Breast epithelium (tissue), 3 donors: ENCODE measurements around the gene CCP110.
A peak's percentile ranks its signal among the peaks of the same experiment; 100 is the strongest.

ENCODE experiments used
- POLR2A ChIP-seq: fragments of 450-650 bp; IDR thresholded peaks from one replicate; pipeline ENCODE4 v1.6.1; 2016; ENCODE audit warnings: antibody characterized with exemption, mild to moderate bottlenecking, moderate library complexity
- TF ChIP-seq, protein P1 (sequence below), 3 donors: fragments of 450-650 bp; IDR thresholded peaks; one replicate each; pipeline ENCODE4 v1.5.1; 2016 to 2017; ENCODE audit warnings: antibody characterized with exemption in 3 of 3, mild to moderate bottlenecking in 3 of 3, moderate library complexity in 3 of 3

- TF ChIP-seq, protein P1, sequence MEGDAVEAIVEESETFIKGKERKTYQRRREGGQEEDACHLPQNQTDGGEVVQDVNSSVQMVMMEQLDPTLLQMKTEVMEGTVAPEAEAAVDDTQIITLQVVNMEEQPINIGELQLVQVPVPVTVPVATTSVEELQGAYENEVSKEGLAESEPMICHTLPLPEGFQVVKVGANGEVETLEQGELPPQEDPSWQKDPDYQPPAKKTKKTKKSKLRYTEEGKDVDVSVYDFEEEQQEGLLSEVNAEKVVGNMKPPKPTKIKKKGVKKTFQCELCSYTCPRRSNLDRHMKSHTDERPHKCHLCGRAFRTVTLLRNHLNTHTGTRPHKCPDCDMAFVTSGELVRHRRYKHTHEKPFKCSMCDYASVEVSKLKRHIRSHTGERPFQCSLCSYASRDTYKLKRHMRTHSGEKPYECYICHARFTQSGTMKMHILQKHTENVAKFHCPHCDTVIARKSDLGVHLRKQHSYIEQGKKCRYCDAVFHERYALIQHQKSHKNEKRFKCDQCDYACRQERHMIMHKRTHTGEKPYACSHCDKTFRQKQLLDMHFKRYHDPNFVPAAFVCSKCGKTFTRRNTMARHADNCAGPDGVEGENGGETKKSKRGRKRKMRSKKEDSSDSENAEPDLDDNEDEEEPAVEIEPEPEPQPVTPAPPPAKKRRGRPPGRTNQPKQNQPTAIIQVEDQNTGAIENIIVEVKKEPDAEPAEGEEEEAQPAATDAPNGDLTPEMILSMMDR (IDR thresholded peaks at IDR 0.05), result peak; percentile 19 to 84 (median 73)
- no peak for TF ChIP-seq POLR2A
Observed at GRCh38 chr16:19555186-19555937, 31.6 kb downstream of the CCP110 start, which contains the start of gene VPS35L.
